GM19463 (cell line): ENCODE measurements around the gene TMEM272.

ENCODE experiments used
- ATAC-seq: cut with Tn5 transposase; IDR thresholded peaks from one replicate; pipeline ENCODE4 v1.9.1; 2021; ENCODE audit warnings: mild to moderate bottlenecking, moderate library complexity; ENCODE audit not compliant: unreplicated experiment

TMEM272 gene

DNA sequence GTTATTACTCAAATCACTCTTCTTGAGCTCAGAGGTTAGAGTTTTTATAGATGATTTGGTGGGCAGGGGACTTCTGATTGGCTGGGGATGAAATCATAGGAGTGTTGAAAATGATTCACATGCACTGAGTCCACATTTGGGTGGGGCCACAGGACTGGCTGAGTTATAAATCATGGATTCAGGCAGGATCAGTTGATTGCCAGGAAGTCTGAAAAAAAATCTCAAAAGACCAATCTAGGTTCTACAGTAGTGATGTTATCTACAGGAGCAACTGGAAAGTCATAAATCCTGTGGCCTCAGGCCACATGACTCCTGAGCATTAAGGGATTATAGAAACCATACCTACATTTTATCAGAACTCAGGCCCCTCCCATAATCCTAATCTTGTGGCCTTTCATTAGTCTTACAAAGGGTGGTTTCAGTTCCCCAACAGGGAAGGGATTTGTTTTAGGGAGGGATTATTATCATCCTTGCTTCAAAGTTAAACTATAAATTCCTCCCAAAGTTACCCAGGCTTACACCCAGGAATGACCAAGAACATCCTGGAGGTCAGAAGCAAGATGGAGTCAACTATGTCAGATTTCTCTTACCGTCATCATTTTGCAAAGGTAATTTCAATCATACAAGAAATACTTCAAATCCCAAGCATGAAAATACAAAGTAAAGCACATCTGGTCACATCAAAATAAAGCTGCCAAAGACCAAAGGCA lies 11.2 kb upstream of the TMEM272 start:
- ATAC-seq = no peak

DNA sequence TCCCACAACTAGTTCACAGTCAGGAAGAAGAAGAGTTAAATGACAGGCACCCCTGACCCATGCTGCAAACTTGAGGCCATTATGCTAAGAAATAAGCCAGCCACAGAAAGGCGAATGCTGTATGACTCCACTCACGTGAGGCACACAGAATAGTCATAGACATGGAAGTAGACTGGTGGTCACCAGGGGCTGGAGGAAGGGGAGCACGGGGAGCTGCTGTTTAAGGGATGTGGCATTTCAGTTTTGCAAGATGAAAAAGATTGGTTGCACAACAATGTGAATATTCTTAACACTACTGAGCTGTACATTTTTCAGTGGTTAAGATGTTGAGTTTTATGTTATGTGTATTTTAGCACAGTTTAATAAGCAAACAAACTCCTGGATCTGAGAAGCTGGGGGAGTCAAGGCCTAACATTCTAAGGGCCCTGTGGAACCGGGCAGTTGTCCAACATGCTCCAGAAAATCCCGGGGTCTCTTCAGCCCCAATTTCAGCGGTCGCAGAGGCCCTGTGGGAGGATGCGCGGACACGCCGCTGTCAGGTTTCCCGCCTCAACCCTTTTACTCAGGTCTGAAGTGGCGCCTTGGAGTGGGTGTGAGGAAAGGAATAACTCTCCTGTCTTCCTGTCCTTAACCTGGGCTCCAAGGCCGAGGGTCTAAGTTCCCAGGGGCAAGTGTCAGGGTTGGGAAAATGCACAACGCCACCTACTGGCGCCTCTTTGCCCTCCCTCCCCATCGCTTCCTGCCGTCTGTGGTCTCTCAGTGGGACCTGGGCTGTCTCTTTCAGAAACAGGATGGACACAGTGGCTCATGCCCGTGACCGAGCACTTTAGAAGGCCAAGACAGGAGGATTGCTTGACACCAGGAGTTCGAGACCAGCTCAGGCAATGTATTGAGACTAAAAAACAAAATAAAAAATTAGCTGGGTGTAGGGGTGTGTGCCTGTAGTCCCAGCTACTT lies 4.4 kb upstream of the TMEM272 start:
- no peak for ATAC-seq

DNA sequence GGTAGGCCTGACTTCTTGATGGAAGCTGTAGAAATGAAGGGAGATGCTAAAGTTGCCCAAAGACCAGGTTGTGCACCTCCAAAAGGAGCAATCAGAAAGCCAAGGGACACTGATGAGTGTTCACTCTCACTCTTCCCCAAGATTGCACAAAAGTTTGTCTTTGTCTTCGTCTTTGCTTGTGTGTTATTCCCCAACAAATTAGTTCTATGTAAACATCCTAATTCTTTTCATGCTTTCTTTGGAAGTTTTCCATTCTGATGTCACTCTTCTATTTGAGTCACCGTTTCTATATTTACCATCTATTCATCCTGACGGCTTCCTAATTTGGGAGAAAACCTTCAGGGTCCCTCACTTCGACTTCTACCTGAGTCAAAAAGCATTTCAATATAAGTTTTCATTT lies 3.7 kb upstream of the TMEM272 start:
- ATAC-seq = no peak

DNA sequence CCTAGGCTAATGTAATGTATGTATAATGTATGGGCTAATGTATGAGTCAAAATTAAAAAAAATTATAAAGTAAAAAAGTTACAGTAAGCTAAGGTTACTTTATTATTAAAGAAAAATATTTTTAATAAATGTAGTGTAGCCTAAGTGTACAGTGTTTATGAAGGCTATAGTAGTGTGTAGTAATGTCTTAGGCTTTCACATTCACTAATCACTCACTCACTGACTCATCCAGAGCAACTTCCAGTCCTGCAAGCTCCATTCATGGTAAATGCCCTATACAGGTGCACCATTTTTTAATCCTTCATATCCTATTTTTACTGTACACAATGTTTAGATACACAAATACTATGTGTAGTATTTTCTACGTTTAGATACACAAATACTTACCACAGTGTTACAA lies 1.8 kb upstream of the TMEM272 start:
- ATAC-seq = no peak

DNA sequence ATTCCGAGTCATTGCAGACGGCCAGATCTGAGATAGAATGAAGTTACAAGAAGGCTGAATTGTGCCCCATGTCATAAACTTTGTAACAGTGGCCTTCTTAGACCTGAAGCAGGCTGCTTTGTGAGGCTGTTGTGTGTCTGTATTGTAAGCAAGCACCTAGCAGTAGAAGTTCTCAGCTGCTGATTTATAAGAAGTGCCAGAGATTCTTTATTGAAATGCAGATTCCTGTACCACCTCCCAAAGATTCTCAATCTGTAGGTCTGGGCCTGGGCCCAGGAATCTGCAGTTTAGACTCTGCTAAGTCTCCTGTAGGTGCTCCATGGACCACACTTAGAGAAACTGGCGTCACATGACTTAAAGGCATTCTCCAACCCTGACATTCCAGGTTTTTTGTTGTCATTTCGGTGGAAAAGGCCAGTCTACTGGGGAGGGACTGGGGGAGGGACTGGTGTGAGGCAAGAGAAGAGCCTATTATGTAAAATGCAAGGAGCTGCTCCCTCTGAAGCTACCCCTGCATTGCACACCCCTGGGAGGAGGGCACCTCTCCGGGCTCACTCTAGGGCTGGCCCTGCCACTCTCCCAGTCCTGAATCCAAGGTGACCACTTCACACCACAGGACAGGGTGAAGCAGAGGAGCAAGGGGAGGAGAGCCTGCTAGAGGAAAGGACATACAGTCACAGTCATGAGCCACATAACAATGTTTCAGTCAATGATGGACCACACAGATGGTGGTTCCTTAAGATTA lies 769 bp upstream of the TMEM272 start:
- no peak for ATAC-seq

DNA sequence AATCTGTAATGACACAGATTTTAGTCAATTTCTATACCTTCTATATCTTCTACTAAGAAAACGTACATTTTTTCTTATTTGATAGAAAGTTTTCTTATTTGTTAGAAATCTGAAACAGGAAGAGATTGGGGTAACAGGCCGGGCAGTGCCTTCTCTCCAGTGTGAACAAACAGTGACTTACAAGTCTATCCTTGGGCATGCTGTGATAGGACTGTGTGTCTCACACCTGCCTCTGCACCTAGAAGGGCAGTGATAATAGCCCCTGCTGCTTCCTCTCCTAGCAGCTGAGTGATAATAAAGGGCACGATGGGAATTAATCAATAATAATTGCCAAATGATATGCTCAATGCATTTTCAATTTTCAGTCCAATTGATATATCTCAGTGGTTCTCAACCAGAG lies 1.4 kb downstream of the TMEM272 start:
- no peak for ATAC-seq

DNA sequence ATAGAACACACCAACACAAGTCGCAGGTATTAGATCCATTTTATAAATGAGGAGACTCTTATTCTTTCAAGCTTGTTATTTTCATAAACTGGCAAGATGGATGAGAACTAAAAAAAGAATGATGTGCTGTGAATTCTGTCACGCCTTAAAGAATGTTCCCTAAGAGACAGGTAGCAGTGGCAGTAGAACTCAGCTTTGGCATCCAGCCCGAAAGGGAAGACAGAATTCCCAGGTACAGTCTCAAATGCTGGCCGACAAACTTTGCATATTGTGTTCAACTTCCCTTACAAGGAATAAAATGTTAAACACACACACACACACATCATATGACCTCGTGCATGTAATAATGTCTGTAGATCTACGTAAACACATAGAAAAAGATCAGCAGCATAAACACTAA lies 3.2 kb downstream of the TMEM272 start:
- ATAC-seq = no peak

DNA sequence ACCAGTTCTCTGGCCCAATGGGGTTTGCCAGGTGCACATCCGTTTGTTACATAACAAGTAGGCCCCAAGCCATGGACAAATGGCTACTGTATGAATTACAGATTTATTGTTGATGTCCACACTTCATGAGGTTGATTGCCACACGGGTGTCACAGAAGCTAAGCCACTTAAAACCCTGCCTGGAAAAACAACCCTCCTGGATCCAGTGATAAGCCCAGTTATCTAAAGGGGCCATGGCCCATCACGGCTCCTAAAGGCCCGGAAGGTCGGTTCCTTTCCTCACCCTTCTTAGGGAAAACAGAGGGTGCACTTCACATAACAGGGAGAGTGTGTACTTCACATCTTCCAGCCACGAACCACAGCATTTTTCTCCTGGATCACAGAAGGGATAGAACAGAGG lies 4.1 kb downstream of the TMEM272 start:
- no peak for ATAC-seq

DNA sequence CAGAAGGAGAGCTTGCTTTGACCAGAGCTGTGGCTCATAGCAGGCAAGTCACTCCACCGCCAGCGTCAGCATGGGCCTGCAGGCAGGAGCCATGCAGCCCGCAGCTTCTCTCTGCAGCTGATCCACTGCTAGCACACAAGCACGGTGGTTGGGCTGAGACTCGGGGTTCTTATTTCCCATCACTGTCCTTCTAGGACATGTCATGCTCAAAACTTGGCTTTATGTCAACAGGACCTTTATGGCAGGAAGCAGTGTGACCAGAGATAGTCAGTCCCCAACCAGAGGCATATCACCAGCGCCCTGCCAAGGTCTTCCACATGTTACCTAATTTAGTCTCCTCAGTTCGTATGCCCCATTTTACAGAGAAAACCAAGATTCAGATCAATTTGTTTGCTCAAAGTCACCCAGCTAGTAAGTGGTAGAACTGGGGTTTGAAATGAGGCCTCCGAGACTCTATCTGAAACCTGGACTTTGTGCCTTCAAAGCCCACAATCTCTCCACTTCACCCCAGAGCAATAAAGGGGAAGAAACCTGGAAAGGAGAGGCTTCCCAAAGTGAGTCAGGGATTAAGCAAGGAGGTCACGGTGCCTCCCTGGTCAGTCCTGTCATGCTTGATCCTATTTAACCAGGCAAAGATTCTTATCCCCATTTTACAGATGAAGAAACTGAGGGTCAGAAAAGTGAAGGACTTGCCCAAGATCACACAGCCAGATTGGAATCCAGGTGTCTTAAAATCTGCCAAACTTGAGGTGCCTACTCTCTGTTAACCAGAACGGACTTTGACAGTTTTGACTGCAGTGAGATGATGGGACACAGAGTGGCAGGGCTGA lies 5.1 kb downstream of the TMEM272 start:
- no peak for ATAC-seq

DNA sequence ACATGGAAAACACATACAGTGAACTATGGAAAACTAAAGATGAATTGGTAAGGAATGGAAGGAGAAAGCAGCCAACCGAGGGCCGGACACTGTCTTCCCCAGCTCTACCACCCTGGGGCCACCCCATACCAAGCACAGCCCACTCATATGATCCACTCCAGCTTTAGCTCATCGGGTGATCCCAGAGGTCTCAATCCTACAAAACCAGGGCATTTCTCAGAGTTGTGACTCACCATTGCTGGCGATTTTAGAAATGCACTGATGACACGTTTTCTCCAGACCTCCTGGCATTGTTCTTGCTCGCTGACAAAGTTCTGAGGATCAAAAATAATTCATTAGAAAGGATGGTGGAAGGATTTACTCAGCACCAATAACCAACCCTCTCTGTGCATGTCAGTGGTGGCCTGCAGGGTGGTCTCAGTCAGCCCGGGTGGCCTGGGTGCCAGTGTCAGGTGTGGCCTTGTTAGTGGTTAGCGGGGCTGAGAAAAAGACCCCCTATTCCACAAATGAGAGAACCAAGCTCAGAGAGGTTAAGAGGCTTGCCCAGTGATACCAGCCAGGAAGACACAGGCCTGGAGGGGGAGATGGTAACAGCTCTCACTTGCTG lies 6.6 kb downstream of the TMEM272 start:
- ATAC-seq = no peak

DNA sequence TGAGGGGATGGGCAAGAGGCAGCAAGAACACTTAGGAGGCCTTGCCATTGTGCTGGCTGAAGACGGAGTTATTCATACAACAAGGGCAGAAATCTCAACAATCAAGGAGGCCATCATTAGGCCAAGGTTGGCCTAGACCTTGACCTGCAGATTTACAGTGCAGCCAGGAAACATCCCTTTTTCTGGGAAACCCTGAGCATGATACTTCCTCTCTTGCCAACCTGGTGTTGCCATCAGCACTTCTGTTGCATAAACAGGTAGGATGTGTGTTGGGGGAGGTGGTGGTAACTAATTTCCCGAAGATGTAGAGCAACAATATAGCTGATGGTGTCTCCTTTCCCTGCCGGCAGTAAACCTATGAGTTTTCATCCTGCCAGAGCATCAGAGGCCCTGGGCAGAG lies 8.0 kb downstream of the TMEM272 start:
- ATAC-seq = no peak

DNA sequence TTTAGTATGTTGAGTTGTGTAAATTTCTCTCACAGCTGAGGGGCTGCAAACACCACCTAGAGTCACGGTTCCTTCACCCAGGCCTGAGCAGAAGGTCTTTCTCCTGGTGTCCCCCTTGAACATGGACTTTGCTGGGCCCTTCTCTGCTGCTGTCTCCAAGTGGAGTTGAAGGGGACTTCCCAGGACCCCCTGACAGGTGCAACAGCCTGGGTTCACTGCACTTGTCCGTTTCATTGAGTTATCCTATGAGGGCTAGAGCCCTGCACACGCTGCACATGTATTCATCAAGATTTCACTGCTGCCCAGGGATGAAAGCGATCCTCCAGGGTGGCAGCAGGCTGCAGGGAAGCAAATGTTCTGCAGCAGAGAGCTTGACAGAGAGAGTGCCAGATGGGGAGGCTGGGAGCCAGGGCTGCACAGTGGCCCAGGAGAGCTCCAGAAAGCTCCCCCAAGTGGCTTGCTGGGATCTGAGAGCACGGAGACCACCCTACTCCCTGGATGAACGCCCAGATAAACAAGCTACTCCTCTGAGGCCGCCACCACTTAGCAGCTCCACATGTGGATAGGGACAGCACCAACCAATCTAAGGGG lies 10.3 kb downstream of the TMEM272 start:
- ATAC-seq = no peak

DNA sequence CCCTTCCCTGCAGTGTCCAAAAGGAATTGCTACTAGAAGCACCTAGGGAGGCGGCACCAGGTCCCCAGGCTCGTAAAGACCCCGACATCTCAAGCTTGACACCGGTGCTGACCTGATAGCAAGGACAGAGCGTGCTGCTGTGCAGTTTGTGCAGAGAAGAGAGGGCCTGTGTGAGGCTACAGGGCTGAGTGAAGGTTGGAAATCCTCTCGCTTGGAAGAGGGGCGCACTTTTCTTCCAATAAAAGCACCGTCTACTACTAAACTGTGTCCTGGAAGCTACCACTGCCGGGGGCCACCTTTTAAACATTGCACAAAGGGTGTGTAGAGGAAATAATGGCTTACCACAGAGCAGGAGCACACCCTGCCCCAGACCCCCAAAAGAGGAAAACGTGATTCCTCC lies 11.0 kb downstream of the TMEM272 start:
- no peak for ATAC-seq

DNA sequence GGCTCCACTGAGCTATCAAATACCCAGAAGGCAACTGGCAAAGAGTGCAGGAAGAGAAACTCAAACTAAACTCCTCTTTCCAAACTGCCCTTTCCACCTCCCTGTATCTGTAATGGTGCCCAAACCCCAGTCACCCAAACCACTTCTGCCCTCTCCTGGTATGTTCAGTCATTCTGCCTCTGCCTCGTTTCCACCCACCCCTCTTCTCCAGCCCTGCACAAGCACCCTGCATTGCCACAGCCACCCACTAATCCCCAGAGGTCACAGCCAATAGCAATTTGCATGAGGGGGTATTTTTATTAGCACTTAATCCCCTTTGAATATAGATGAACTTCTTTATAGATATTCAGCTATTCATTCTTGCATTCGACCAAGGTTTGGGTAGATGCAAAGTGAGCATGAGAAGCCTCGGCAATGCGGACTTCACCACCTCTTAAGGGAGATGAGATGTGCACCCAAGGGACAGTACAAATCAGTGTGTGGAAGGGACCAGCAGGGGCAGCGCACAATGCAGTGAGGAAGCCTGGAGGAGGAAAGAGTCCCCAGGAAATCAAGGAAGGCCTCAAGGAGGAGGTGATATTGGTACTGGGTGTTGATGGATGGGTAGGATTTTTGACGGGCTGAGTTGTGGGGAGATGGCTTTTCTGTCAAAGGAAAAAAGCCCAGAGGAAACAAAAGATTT lies 12.4 kb downstream of the TMEM272 start:
- peak; percentile 95 for ATAC-seq

DNA sequence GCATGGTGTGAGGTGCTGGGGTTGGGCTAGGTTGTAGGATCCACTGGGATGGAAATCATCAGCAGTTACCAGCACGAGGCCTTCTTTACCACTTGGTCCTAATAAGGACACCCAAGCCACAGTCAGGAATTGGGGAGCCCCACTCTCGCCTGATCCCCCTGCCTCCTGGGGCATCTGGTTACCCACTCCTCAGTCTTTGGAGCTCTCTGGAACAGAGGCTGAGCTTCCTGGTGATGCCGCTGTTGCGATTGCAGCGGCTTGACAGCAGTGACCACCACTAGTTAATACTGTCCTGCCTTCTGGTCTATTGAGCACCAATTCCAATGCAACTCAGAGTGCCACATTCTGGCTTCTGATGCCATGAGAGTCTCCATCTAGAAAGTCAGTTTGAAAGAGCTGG lies 13.5 kb downstream of the TMEM272 start:
- no peak for ATAC-seq

DNA sequence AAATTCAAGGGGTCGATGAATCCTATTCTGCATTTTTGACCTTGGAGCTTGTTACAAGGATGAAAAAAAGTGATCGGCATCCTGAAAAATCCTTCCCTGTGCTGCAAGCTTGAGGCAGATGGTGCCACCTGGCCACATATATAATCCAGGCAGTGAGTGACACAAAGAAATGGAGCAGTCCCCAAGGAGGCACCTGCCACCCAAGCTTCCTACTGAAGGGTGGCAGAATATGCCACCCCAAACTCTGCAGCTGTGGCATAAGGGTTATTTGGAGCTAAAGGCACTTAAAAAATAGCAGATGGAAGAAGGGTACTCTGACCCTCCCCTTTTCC lies 15.4 kb downstream of the TMEM272 start:
- ATAC-seq = no peak

DNA sequence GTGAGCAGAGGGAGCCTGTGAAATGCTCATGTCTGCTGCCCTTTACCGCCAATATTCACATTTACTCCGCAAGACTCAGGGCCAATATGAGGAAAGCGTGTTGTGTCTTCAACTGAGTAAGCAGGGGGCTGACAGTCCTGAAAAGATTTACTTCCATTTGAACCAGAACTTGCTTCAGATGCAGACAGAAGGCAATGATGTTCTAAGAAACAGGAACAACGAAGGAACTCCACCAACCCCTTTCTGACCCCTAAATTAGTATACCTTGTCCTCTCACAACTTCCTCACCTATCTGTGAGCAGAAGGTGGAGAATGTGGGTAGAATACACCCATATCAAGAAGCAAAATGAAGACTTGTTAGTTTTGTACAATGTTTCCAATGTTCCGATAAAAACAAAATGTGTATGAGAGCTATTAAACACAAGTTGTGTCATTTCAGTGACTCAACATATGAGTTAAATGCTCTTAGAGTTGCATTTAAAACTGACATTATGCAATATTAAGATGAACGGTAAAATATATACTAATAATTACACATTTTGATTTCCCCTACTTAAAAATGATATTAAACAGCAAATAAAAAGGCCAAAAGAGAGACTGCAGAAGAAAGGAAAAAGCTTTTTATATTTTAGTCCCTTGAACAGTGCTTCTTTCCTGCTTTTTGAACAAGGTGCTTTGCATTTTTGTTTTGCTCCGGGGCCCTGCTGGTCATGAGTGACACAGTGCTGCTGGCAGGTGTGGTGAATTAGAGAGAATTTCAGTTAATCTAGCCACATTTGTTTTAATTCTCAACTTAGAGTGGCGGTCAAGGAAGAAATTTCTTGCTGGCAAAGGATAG lies 16.0 kb downstream of the TMEM272 start:
- no peak for ATAC-seq

DNA sequence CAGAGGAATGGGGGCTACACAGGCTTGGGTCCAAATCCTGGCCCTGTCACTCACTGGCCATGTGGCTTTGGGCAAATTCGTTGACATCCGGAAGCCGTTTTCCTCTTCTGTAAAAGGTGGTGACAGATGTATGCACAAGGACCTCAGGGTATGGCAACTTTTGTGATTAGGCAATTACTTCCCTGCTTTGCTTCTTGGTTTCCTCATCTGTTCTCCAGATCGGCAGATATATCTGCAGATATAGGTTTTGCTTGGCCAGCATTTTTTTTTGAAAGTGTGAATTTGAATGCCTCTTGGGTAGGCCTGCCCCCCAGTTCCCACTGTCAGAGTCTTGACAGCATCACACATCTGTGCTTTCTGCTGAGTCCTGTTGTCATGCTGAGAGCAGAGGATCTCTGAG lies 17.7 kb downstream of the TMEM272 start:
- ATAC-seq = no peak

DNA sequence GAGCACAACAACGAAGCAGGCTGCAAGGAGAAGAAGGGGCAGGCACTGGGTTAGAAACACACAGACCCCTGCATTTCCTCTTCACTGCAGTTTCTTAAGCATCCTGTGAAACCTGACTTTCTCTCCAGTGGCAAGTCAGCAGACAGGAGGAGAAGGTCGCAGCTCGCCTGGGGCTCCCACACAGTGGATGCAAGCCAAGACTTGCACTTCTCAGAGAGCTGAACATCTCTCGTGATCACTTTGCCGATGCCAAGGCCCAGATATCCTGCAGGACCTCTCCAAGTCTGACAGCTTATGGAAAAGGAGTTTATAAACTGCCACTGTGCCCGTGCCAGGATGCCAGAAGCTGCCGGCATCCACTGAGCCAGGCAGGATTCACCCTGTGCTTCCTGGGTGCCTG lies 18.4 kb downstream of the TMEM272 start:
- no peak for ATAC-seq
